IMR-90 (cell line): Measurements from ENCODE around the gene EFCAB9. TPM values are rescaled to one million over a fixed set of nuclear protein-coding genes. Genes with fewer than 3 reads are reported as not detected.

Experiments
- ATAC-seq: fragments of 200-7000 bp; cut with Tn5 transposase; 2 replicates; pipeline ENCODE4 v1.9.1; 2020; ENCODE audit warnings: low read depth, mild to moderate bottlenecking, moderate library complexity
- BruUV-seq: library from RNA; stranded (reverse); fragments of 400-500 nt; replicated peaks from 2 replicates; lab custom pipeline; 2021; lab: Mats Ljungman, UMichigan
- CTCF ChIA-PET: fragments of 300-600 bp; formaldehyde crosslinking; extraction: SDS; loops from one replicate; lab custom pipeline; 2021; ENCODE audit warnings: antibody characterized with exemption; lab: Yijun Ruan, JAX
- POLR2A ChIA-PET: fragments of 300-600 bp; sonication (Branson Sonifier 250); formaldehyde crosslinking; loops from one replicate; lab custom pipeline; 2022; ENCODE audit warnings: antibody characterized with exemption; ENCODE audit not compliant: unreplicated experiment; lab: Charles Lee
- DNase-seq: peaks from one replicate; pipeline ENCODE4 v3.0.0; 2013
- H2AFZ ChIP-seq: replicated peaks from 2 replicates; pipeline ENCODE3; 2013; ENCODE audit warnings: low read length, mild to moderate bottlenecking; ENCODE audit not compliant: poor library complexity
- H2AK5ac ChIP-seq: 2 replicates; pipeline ENCODE4 v1.6.1; 2013; ENCODE audit warnings: low read depth, low read length, inconsistent platforms
- H2AK9ac ChIP-seq: replicated peaks from 2 replicates; pipeline ENCODE3; 2013; ENCODE audit warnings: mild to moderate bottlenecking, low read depth, low read length, moderate library complexity; ENCODE audit not compliant: poor library complexity
- H2BK120ac ChIP-seq: 2 replicates; pipeline ENCODE4 v1.6.1; 2013; ENCODE audit warnings: low read depth, low read length, inconsistent platforms
- H2BK15ac ChIP-seq: 3 replicates; pipeline ENCODE4 v1.6.1; 2013; ENCODE audit warnings: low read depth, low read length, inconsistent platforms
- H2BK20ac ChIP-seq: 2 replicates; pipeline ENCODE4 v1.6.1; 2013; ENCODE audit warnings: low read depth, mild to moderate bottlenecking, inconsistent platforms, low read length, moderate library complexity
- H2BK5ac ChIP-seq: 2 replicates; pipeline ENCODE4 v1.6.1; 2013; ENCODE audit warnings: mild to moderate bottlenecking, low read depth, low read length, inconsistent platforms; ENCODE audit not compliant: poor library complexity, severe bottlenecking
- H3K14ac ChIP-seq: replicated peaks from 2 replicates; pipeline ENCODE4 v1.6.1; 2013; ENCODE audit warnings: low read depth, low read length, inconsistent platforms
- H3K18ac ChIP-seq: 2 replicates; pipeline ENCODE4 v1.6.1; 2013; ENCODE audit warnings: low read depth, low read length, control low read depth
- H3K23ac ChIP-seq: 2 replicates; pipeline ENCODE4 v1.6.1; 2013; ENCODE audit warnings: low read depth, low read length, inconsistent platforms
- H3K27ac ChIP-seq: 2 replicates; pipeline ENCODE4 v1.5.1; 2013; ENCODE audit warnings: mild to moderate bottlenecking, control low read depth, low read length; ENCODE audit not compliant: insufficient read depth
- H3K27me3 ChIP-seq: 2 replicates; pipeline ENCODE4 v1.6.1; 2013; ENCODE audit warnings: low read length; ENCODE audit not compliant: control insufficient read depth, insufficient read depth
- H3K36me3 ChIP-seq: 2 replicates; pipeline ENCODE4 v1.6.1; 2013; ENCODE audit warnings: low read length, mixed read lengths; ENCODE audit not compliant: control insufficient read depth, insufficient read depth
- H3K4ac ChIP-seq: 2 replicates; pipeline ENCODE4 v1.6.1; 2013; ENCODE audit warnings: low read depth, low read length, inconsistent platforms
- H3K4me1 ChIP-seq: 2 replicates; pipeline ENCODE4 v1.6.1; 2013; ENCODE audit warnings: low read length, mixed read lengths; ENCODE audit not compliant: control insufficient read depth, insufficient read depth
- H3K4me2 ChIP-seq: 2 replicates; pipeline ENCODE4 v1.6.1; 2013; ENCODE audit warnings: low read depth, mild to moderate bottlenecking, control low read depth, low read length, moderate library complexity
- H3K4me3 ChIP-seq: 2 replicates; pipeline ENCODE4 v1.5.1; 2013; ENCODE audit warnings: low read depth, mild to moderate bottlenecking, control low read depth, low read length, moderate library complexity; ENCODE audit not compliant: insufficient read depth
- H3K56ac ChIP-seq: 2 replicates; pipeline ENCODE4 v1.6.1; 2013; ENCODE audit warnings: low read length, inconsistent platforms; ENCODE audit not compliant: insufficient read depth; ENCODE audit errors: extremely low read depth
- H3K79me1 ChIP-seq, 2 experiments: 2 replicates each; pipeline ENCODE4 v1.6.1; 2013; ENCODE audit warnings: low read length in 2 of 2, inconsistent platforms in 1 of 2, low read depth in 1 of 2
- H3K9ac ChIP-seq: 2 replicates; pipeline ENCODE4 v1.6.1; 2013; ENCODE audit warnings: low read depth, low read length, control low read depth
- H3K9me1 ChIP-seq: 2 replicates; pipeline ENCODE4 v1.6.1; 2013; ENCODE audit warnings: low read length, inconsistent platforms; ENCODE audit not compliant: insufficient read depth
- H3K9me3 ChIP-seq: 2 replicates; pipeline ENCODE4 v1.6.1; 2013; ENCODE audit warnings: low read length; ENCODE audit not compliant: control insufficient read depth, insufficient read depth
- H4K20me1 ChIP-seq: 2 replicates; pipeline ENCODE4 v1.6.1; 2013; ENCODE audit warnings: low read length, inconsistent platforms; ENCODE audit not compliant: insufficient read depth
- H4K5ac ChIP-seq: 2 replicates; pipeline ENCODE4 v1.6.1; 2013; ENCODE audit warnings: mild to moderate bottlenecking, low read depth, low read length, control low read depth
- H4K8ac ChIP-seq, 2 experiments: 2 replicates each; pipeline ENCODE4 v1.6.1; 2013; ENCODE audit warnings: low read depth in 2 of 2, low read length in 2 of 2, control low read depth in 1 of 2, inconsistent platforms in 1 of 2
- H4K91ac ChIP-seq: 2 replicates; pipeline ENCODE4 v1.6.1; 2013; ENCODE audit warnings: low read depth, low read length, inconsistent platforms; ENCODE audit not compliant: insufficient read depth
- BHLHE40 ChIP-seq: fragments of 150-350 bp; IDR thresholded peaks from 2 replicates; pipeline ENCODE4 v1.6.1; 2016; ENCODE audit warnings: mild to moderate bottlenecking, low read depth, low read length
- CHD1 ChIP-seq: IDR thresholded peaks from 2 replicates; pipeline ENCODE4 v1.6.1; 2012; ENCODE audit warnings: low read depth, low read length, improper control_type of control experiment
- CTCF ChIP-seq: conservative IDR thresholded peaks from 2 replicates; pipeline ENCODE4 v1.5.1; 2012; ENCODE audit warnings: mild to moderate bottlenecking, low read depth, low read length, improper control_type of control experiment
- ELK1 ChIP-seq: fragments of 150-350 bp; IDR thresholded peaks from 2 replicates; pipeline ENCODE4 v1.6.1; 2016; ENCODE audit warnings: low read depth, mild to moderate bottlenecking, low read length, moderate library complexity, borderline replicate concordance
- FOS ChIP-seq: fragments of 150-350 bp; IDR thresholded peaks from 2 replicates; pipeline ENCODE4 v1.6.1; 2016; ENCODE audit warnings: low read depth, low read length
- MAZ ChIP-seq: IDR thresholded peaks from 2 replicates; pipeline ENCODE4 v1.6.1; 2012; ENCODE audit warnings: low read depth, mild to moderate bottlenecking, low read length, improper control_type of control experiment, moderate library complexity, borderline replicate concordance
- MXI1 ChIP-seq: IDR thresholded peaks from 2 replicates; pipeline ENCODE4 v1.6.1; 2012; ENCODE audit warnings: low read depth, mild to moderate bottlenecking, low read length, moderate library complexity, borderline replicate concordance
- NFE2L2 ChIP-seq: fragments of 150-350 bp; IDR thresholded peaks from 2 replicates; pipeline ENCODE4 v1.6.1; 2016; ENCODE audit warnings: low read depth, mild to moderate bottlenecking, low read length
- POLR2A ChIP-seq: IDR thresholded peaks from 2 replicates; pipeline ENCODE4 v1.6.1; 2012; ENCODE audit warnings: mild to moderate bottlenecking, low read depth, low read length
- RAD21 ChIP-seq: IDR thresholded peaks from 2 replicates; pipeline ENCODE4 v1.6.1; 2012; ENCODE audit warnings: low read length, improper control_type of control experiment
- RCOR1 ChIP-seq: IDR thresholded peaks from 2 replicates; pipeline ENCODE4 v1.6.1; 2012; ENCODE audit warnings: mild to moderate bottlenecking, low read length, improper control_type of control experiment; ENCODE audit not compliant: insufficient replicate concordance
- RFX5 ChIP-seq: IDR thresholded peaks from 2 replicates; pipeline ENCODE4 v1.8.0; 2012; ENCODE audit warnings: low read depth, mild to moderate bottlenecking, low read length, moderate library complexity
- SMC3 ChIP-seq: fragments of 150-350 bp; IDR thresholded peaks from 2 replicates; pipeline ENCODE4 v1.6.1; 2016; ENCODE audit warnings: low read depth, mild to moderate bottlenecking, antibody characterized with exemption, low read length, moderate library complexity
- WGBS, 2 experiments: methylation state at CpG; one replicate each; pipeline versions ENCODE4 v1.1.5 to v1.1.7; 2013; ENCODE audit warnings: missing lambda C conversion rate in 2 of 2; ENCODE audit not compliant: insufficient read length in 1 of 2; ENCODE audit errors: extremely low coverage in 2 of 2; 5-methylcytosine and 5-hydroxymethylcytosine counted together
- dilution Hi-C: fragments of 300-500 bp; cut with HindIII; formaldehyde crosslinking; loops from one replicate; pipeline ENCODE4 v1.14.3; 2018; ENCODE audit warnings: low sequenced_read_pairs; ENCODE audit not compliant: unreplicated experiment
- in situ Hi-C: fragments of 300-500 bp; cut with MboI; formaldehyde crosslinking; loops from 3 replicates; pipeline ENCODE4 v1.14.3; 2019; ENCODE audit warnings: low sequenced_read_pairs, inconsistent platforms, mixed read lengths
- intact Hi-C: fragments of 100-400 bp; cut with micrococcal nuclease; formaldehyde crosslinking; loops from 2 replicates; pipeline ENCODE4 v1.10.0; 2022
- polyA plus RNA-seq, 3 experiments: library from polyadenylated mRNA; depleted of rRNA; stranded (reverse); fragments of >200 nt; gene quantifications; 2 replicates each; pipeline ENCODE4 v1.2.3, GENCODE V29; 2012; ENCODE audit warnings: low replicate concordance in 1 of 3
- total RNA-seq: library from RNA; depleted of rRNA; stranded (reverse); fragments of >200 nt; gene quantifications from 2 replicates; pipeline ENCODE4 v1.2.3, GENCODE V29; 2012
- TF ChIP-seq, protein P1 (sequence below): fragments of 150-350 bp; IDR thresholded peaks from 2 replicates; pipeline ENCODE4 v1.6.1; 2017; ENCODE audit warnings: mild to moderate bottlenecking, antibody characterized with exemption, low read length, low read depth

The EFCAB9 gene
- total and polyA plus RNA-seq, 2 of the 4 experiments (the other 2 are of a cell fraction) = not detected

GRCh38 chr5:172193872-172194271 lies at the start of gene EFCAB9 (continued):
- no peak for TF ChIP-seq MAZ

- Histone ChIP-seq H3K4me2 (no peak overlapping the region), H4K5ac (no peak overlapping the region; the same call in 1 of the 2 replicates)
- TF ChIP-seq ELK1 (no peak), CHD1 (no peak), RFX5 (no peak), CTCF (no peak), MAZ (no peak), MXI1 (no peak), FOS (no peak), SMC3 (no peak), NFE2L2 (no peak), BHLHE40 (no peak), POLR2A (no peak), RCOR1 (no peak), RAD21 (no peak)
- TF ChIP-seq, protein P1, sequence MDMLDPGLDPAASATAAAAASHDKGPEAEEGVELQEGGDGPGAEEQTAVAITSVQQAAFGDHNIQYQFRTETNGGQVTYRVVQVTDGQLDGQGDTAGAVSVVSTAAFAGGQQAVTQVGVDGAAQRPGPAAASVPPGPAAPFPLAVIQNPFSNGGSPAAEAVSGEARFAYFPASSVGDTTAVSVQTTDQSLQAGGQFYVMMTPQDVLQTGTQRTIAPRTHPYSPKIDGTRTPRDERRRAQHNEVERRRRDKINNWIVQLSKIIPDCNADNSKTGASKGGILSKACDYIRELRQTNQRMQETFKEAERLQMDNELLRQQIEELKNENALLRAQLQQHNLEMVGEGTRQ = no peak
Observed at GRCh38 chr5:172144291-172144815, 49.6 kb upstream of the EFCAB9 start.

More at GRCh38 chr5:172144291-172144815, 49.6 kb upstream of the EFCAB9 start:
- no peak overlapping the region for H2BK5ac ChIP-seq
- in situ Hi-C loops (no loop called here), intact Hi-C loops (no loop called here), dilution Hi-C loops (no loop called here)
- no peak overlapping the region; the same call in 1 of the 2 replicates for H3K14ac ChIP-seq
- peaks cover 47% of the 10 kb centered on the region for H4K20me1 ChIP-seq
- H3K79me1 ChIP-seq = peaks cover 42 to 87% of the 10 kb centered on the region in 2 experiments
- no peak overlapping the region for H3K9ac ChIP-seq
- ATAC-seq = peak; percentile 51
- no peak overlapping the region for H3K4ac ChIP-seq
- peaks cover 19% of the 10 kb centered on the region for H3K4me1 ChIP-seq
- no peak overlapping the region for H2AK9ac ChIP-seq
- ChIA-PET POLR2A (no interaction called here), CTCF (no interaction called here)
- no peaks in the 10 kb centered on the region for H3K27me3 ChIP-seq
- DNase-seq = peak; percentile 41
- no peak overlapping the region for H3K23ac ChIP-seq
- H3K9me1 ChIP-seq = peaks cover 12% of the 10 kb centered on the region
- no peak overlapping the region for H3K18ac ChIP-seq
- no peaks in the 10 kb centered on the region for H3K9me3 ChIP-seq
- H3K36me3 ChIP-seq = peaks cover 6% of the 10 kb centered on the region
- no peak overlapping the region for H3K4me3 ChIP-seq
- no peak overlapping the region for H3K56ac ChIP-seq
- no peak overlapping the region for H2BK20ac ChIP-seq
- H2AFZ ChIP-seq = no peak overlapping the region
- H2AK5ac ChIP-seq = no peak overlapping the region
- H4K8ac ChIP-seq = no peak overlapping the region
- BruUV-seq = no TSS peak
- no CpG with 5 or more reads among the region's 10 CpGs for WGBS, 2 experiments
- H2BK120ac ChIP-seq = no peak overlapping the region
- H4K91ac ChIP-seq = no peak overlapping the region; the same call in 1 of the 2 replicates
- no peak overlapping the region for H2BK15ac ChIP-seq
- H3K27ac ChIP-seq = no peak overlapping the region
